NCI-H748 (cell line): ENCODE measurements around the gene CRYBB1.
A peak's percentile ranks its signal among the peaks of the same experiment; 100 is the strongest.

Experiments
- DNase-seq: peaks from one replicate; lab custom pipeline; 2025; ENCODE audit not compliant: unreplicated experiment; lab: John Stamatoyannopoulos, UW

CRYBB1 gene

GRCh38 chr22:26610072-26610958 lies 7.5 kb downstream of the CRYBB1 start:
- no peak for DNase-seq

- DNase-seq = no peak
Measured at GRCh38 chr22:26609287-26609686, 8.5 kb downstream of the CRYBB1 start.

- no peak for DNase-seq
Measured at GRCh38 chr22:26608129-26608528, 9.7 kb downstream of the CRYBB1 start.

GRCh38 chr22:26606611-26607010 lies 11.2 kb downstream of the CRYBB1 start:
- no peak for DNase-seq

- no peak for DNase-seq
Measured at GRCh38 chr22:26604368-26604767, 13.5 kb downstream of the CRYBB1 start.

DNA sequence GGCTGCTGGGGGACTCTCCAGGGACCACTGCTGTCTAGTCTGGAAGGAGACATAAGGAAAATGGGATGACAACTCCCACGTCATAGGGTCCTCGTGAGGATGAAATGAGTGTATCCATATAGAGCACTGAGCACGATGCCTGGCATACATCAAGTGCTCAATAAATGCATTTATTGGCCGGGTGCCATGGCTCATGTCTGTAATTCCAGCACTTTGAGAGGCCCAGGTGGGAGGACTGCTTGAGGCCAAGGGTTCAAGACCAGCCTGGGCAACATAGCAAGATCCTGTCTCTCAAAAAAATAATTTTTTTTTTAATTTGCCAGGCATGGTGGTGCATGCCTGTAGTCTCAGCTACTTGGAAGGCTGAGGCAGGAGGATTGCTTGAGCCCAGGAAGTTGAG lies 15.7 kb downstream of the CRYBB1 start:
- no peak for DNase-seq

- DNase-seq = no peak
Measured at GRCh38 chr22:26601726-26602125, 16.1 kb downstream of the CRYBB1 start.

- DNase-seq = no peak
Measured at GRCh38 chr22:26599505-26599904, 18.3 kb downstream of the CRYBB1 start.

- DNase-seq = no peak
Measured at GRCh38 chr22:26597480-26597879, 20.3 kb downstream of the CRYBB1 start.

GRCh38 chr22:26597026-26597425 lies 20.8 kb downstream of the CRYBB1 start:
- DNase-seq = no peak

- DNase-seq = no peak
Measured at GRCh38 chr22:26593763-26594162, 24.1 kb downstream of the CRYBB1 start.

- peak; percentile 10 for DNase-seq
Measured at GRCh38 chr22:26592421-26592891, 25.4 kb downstream of the CRYBB1 start.

DNA sequence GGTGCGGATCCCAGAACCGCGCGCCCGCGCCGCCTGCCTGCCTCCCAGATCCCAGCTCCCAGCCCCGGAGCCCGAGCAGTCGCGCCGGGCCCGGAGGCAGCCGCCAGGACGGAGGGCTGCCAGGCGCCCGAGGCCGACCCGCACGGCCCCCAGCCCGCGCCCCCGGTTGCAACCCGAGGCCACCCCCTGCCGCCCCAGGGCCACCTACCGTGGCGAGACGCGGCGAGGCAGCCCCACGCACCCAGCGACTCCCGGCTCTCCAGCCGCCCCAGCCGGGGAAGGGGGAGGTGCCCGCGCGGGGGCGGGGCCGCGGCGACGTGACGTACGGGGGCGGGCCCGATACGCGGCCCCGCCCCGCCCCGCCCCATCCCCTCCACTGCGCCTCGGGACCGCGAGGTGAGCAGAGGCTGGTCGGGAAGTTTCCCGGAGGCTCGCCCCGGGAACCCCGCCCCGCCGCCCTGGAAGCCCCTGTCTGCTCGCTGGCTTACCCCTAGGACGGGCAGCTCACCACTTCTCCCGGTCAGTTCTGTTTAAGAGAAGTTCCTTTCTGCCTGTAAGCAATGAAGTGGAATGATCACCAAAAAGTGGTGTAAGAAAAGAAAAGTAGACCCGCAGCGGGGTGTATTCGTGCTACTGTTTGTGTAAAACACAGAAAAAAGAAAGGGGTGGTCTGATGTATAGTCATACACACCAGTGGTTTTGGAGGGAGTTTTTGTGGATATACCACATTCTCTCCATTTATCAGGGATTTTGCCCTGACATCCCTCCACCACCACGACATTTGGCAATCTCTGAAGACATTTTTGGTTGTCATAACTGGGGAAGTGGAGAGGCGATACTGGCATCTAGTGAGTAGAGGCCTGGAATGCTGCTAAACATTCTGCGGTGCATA lies 27.7 kb downstream of the CRYBB1 start, which contains the start of gene TPST2:
Gene TPST2 (minus strand): TSS at position 288 of the 892 bp plus-strand sequence. CDS start 48,502 bp downstream, outside the sequence.
- DNase-seq = peak; percentile 69

- DNase-seq = peak; percentile 14
Measured at GRCh38 chr22:26589367-26589844, 28.4 kb downstream of the CRYBB1 start.

GRCh38 chr22:26588729-26589366 lies 29.0 kb downstream of the CRYBB1 start:
- DNase-seq = no peak

DNA sequence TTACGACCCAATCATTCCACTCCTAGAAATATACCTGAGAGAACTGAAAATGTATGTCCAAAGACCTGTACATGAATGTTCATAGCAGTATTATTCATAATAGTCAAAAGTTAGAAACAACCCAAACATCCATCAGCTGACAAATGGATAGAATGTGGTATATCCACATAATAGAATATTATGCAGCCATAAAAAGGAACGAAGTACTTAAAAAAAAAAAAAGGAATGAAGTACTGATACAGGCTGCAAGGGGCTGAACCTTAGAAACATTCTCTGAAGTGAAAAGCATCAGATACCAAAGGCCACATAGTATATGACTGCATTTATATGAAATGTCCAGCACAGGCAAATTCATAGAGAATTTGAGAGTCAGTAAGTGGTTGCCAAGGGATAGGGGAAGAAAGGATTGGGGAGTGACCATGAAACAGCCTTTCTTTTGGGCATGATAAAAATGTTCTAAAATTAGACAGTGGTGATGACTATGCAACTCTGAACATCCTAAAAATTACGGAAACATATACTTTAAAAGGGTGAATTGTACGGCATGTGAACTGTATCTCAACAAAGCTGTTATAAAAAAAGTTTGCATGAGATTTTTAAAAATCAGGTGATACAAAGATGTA lies 29.7 kb downstream of the CRYBB1 start:
- DNase-seq = no peak

GRCh38 chr22:26586556-26587325 lies 31.1 kb downstream of the CRYBB1 start:
- no peak for DNase-seq

- DNase-seq = no peak
Measured at GRCh38 chr22:26585104-26585790, 32.6 kb downstream of the CRYBB1 start.

DNA sequence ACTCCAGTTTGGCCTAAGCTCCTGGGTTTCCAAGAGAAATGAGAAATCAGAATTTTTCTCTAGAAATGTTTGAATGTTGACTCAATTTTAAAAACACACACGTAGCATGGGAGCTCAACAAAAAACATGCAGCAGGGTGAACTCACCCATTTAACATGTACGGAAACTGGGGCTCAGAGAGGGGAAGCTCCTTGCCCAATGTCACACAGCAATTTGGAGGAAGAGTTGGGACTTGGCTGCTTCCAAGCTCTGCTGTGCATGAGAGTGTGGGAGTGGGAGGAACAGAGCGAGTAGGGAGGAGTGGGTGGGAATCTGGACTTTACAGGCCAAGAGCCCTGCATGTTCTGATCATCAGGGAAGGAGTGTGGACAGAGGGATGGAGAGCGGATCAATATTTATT lies 33.8 kb downstream of the CRYBB1 start:
- no peak for DNase-seq
